Liver (tissue), 9 donors: ENCODE results near the gene KLK12. TPM values are rescaled to one million over a fixed set of nuclear protein-coding genes. Genes with fewer than 3 reads are reported as not detected.

Experiments used
- DNase-seq: peaks from one replicate; pipeline ENCODE4 v3.0.0-alpha.2; 2017; ENCODE audit warnings: low spot score
- H3K27ac ChIP-seq, 2 donors: one replicate each; pipeline ENCODE4 v1.7.0; 2013; ENCODE audit warnings: inconsistent platforms in 2 of 2, low read length in 2 of 2, control low read depth in 1 of 2, low read depth in 1 of 2, mild to moderate bottlenecking in 1 of 2
- H3K27me3 ChIP-seq, 4 donors: one replicate each; pipeline versions ENCODE4 v1.6.1 to v1.7.0; 2013; ENCODE audit warnings: low read length in 3 of 4, inconsistent platforms in 1 of 4, mild to moderate bottlenecking in 1 of 4, moderate library complexity in 1 of 4; ENCODE audit not compliant: control insufficient read depth in 4 of 4, insufficient read depth in 4 of 4
- H3K36me3 ChIP-seq, 4 donors: one replicate each; pipeline versions ENCODE4 v1.6.1 to v1.7.0; 2013; ENCODE audit warnings: low read length in 3 of 4, mild to moderate bottlenecking in 3 of 4, low read depth in 1 of 4, moderate library complexity in 1 of 4; ENCODE audit not compliant: control insufficient read depth in 4 of 4, insufficient read depth in 3 of 4
- H3K4me1 ChIP-seq, 4 donors: one replicate each; pipeline versions ENCODE4 v1.6.1 to v1.7.0; 2013; ENCODE audit warnings: low read length in 3 of 4, mild to moderate bottlenecking in 3 of 4, moderate library complexity in 1 of 4; ENCODE audit not compliant: control insufficient read depth in 4 of 4, insufficient read depth in 4 of 4
- H3K4me3 ChIP-seq, 3 donors: one replicate each; pipeline versions ENCODE4 v1.6.1 to v1.7.0; 2013; ENCODE audit warnings: low read length in 3 of 3, control low read depth in 1 of 3, low read depth in 1 of 3, mild to moderate bottlenecking in 1 of 3
- H3K9ac ChIP-seq, 2 donors: one replicate each; pipeline ENCODE4 v1.7.0; 2013; ENCODE audit warnings: low read length in 2 of 2, mild to moderate bottlenecking in 2 of 2, moderate library complexity in 2 of 2, control low read depth in 1 of 2, low read depth in 1 of 2
- H3K9me3 ChIP-seq, 4 donors: one replicate each; pipeline versions ENCODE4 v1.6.1 to v1.7.0; 2013; ENCODE audit warnings: low read length in 3 of 4; ENCODE audit not compliant: control insufficient read depth in 4 of 4
- EGR1 ChIP-seq, 2 donors: IDR thresholded peaks; 2 replicates each; pipeline ENCODE4 v1.6.1; 2016 to 2018; ENCODE audit warnings: antibody characterized with exemption in 2 of 2, low read depth in 2 of 2
- FOXA1 ChIP-seq: IDR thresholded peaks from 2 replicates; pipeline ENCODE4 v1.6.1; 2016; ENCODE audit warnings: antibody characterized with exemption
- FOXA2 ChIP-seq: IDR thresholded peaks from 2 replicates; pipeline ENCODE4 v1.6.1; 2016; ENCODE audit warnings: antibody characterized with exemption
- GABPA ChIP-seq, 2 donors: IDR thresholded peaks in 1 of 2; conservative IDR thresholded peaks in 1 of 2; 2 replicates each; pipeline ENCODE4 v1.6.1; 2016; ENCODE audit warnings: antibody characterized with exemption in 2 of 2, mild to moderate bottlenecking in 1 of 2, moderate library complexity in 1 of 2
- HNF4A ChIP-seq, 2 donors: conservative IDR thresholded peaks; 2 replicates each; pipeline ENCODE4 v1.6.1; 2016; ENCODE audit warnings: antibody characterized with exemption in 2 of 2, mild to moderate bottlenecking in 2 of 2
- HNF4G ChIP-seq: IDR thresholded peaks from 2 replicates; pipeline ENCODE4 v1.6.1; 2016; ENCODE audit warnings: antibody characterized with exemption
- JUND ChIP-seq, 2 donors: IDR thresholded peaks; 2 replicates each; pipeline ENCODE4 v1.6.1; 2016; ENCODE audit warnings: antibody characterized with exemption in 2 of 2
- MAX ChIP-seq: IDR thresholded peaks from 2 replicates; pipeline ENCODE4 v1.6.1; 2016; ENCODE audit warnings: antibody characterized with exemption
- NR2F2 ChIP-seq: IDR thresholded peaks from 2 replicates; pipeline ENCODE4 v1.6.1; 2016; ENCODE audit warnings: antibody characterized with exemption
- RAD21 ChIP-seq, 2 donors: IDR thresholded peaks; 2 replicates each; pipeline ENCODE4 v1.6.1; 2016; ENCODE audit warnings: antibody characterized with exemption in 2 of 2, mild to moderate bottlenecking in 2 of 2
- REST ChIP-seq: IDR thresholded peaks from 2 replicates; pipeline ENCODE4 v1.6.1; 2016; ENCODE audit warnings: antibody characterized with exemption, mild to moderate bottlenecking
- RXRA ChIP-seq, 2 donors: IDR thresholded peaks; 2 replicates each; pipeline ENCODE4 v1.6.1; 2017 to 2018; ENCODE audit warnings: antibody characterized with exemption in 2 of 2, mild to moderate bottlenecking in 1 of 2
- SP1 ChIP-seq: IDR thresholded peaks from 2 replicates; pipeline ENCODE4 v1.6.1; 2018; ENCODE audit warnings: antibody characterized with exemption, mild to moderate bottlenecking
- TAF1 ChIP-seq: conservative IDR thresholded peaks from 2 replicates; pipeline ENCODE4 v1.6.1; 2016; ENCODE audit warnings: antibody characterized with exemption, mild to moderate bottlenecking
- YY1 ChIP-seq: IDR thresholded peaks from 2 replicates; pipeline ENCODE4 v1.6.1; 2016; ENCODE audit warnings: antibody characterized with exemption, mild to moderate bottlenecking
- ZBTB33 ChIP-seq: IDR thresholded peaks from 2 replicates; pipeline ENCODE4 v1.6.1; 2016; ENCODE audit warnings: antibody characterized with exemption
- WGBS: extraction: QIAGEN DNeasy Blood & Tissue Kit; methylation state at CpG from one replicate; pipeline ENCODE4 v1.1.7; 2013; 5-methylcytosine and 5-hydroxymethylcytosine counted together
- polyA plus RNA-seq, 2 donors: library from polyadenylated mRNA; stranded (reverse) in 1 of 2; unstranded in 1 of 2; fragments of 200-250 nt in 1 of 2; fragments of >200 nt in 1 of 2; fragmentation: Nextera tagmentation in 1 of 2; extraction: Ambion mirVana in 1 of 2; gene quantifications; one replicate each; pipeline versions ENCODE4 v1.2.1 to v1.2.3, GENCODE V29; 2013 to 2015
- total RNA-seq, 2 donors: library from RNA; depleted of rRNA; stranded (reverse); fragments of >200 nt; gene quantifications; one replicate each; pipeline ENCODE4 v1.2.3, GENCODE V29; 2014
- TF ChIP-seq, protein P1 (sequence below): IDR thresholded peaks from 2 replicates; pipeline ENCODE4 v1.6.1; 2016; ENCODE audit warnings: antibody characterized with exemption
- TF ChIP-seq, protein P2 (sequence below): fragments of 150-350 bp; IDR thresholded peaks from 2 replicates; pipeline ENCODE4 v1.5.1; 2017; ENCODE audit warnings: improper control_type of control experiment, low read depth, low read length; ENCODE audit not compliant: missing input control
- donor health status: healthy.
- donor health status: healthy.
- donor health status: healthy.
- donor health status: healthy.
- donor health status: healthy.

KLK12 gene
- total and polyA plus RNA-seq, 4 donors, result not detected

DNA sequence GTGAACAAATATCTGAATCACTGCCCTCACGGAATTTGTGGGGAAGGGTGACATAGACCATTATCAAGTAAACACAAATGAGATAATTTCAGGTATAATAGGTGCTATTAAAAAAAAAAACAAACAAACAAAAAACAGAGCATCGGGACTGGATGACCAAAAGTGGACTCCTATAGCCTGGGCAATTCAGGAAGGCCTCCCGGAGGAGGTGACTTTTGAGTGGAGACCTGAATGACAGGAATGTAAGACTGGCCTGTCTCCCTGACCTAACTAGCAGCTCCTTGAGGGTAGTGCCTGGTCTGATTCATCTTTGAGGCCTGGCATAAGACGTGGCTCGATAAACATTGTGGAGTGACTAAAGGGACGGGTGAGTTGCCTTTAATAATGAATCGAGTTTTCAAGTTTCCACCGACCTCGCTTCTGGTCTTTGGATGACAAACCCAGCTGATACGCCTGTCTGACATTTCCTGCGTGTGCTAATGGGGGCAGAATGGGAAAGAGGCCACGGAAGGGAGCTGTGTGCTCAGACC lies 22.1 kb downstream of the KLK12 start:
- no peak overlapping the region for H3K27ac ChIP-seq
- H3K36me3 ChIP-seq, result no peaks in the 10 kb centered on the region
- peaks cover 0 to 4% (median under 1%) of the 10 kb centered on the region in 4 donors for H3K27me3 ChIP-seq
- WGBS, result 66% methylated on average over 12 of the region's 12 CpGs
- H3K4me3 ChIP-seq, result no peak overlapping the region
- peaks cover 0 to 7% (median 0%) of the 10 kb centered on the region in 4 donors for H3K4me1 ChIP-seq
- TF ChIP-seq HNF4G (no peak), EGR1 (IDR thresholded peaks at IDR 0.05; ENCODE audit: low read depth in 2 of 2) (no peak), RXRA (IDR thresholded peaks at IDR 0.05) (no peak), TAF1 (no peak), ZBTB33 (no peak), JUND (IDR thresholded peaks at IDR 0.05) (no peak), GABPA (IDR thresholded peaks at IDR 0.05 in 1 of 2, conservative IDR thresholded peaks at IDR 0.05 in 1 of 2) (no peak), MAX (no peak), FOXA2 (no peak), SP1 (no peak), HNF4A (conservative IDR thresholded peaks at IDR 0.05) (no peak), RAD21 (IDR thresholded peaks at IDR 0.05) (no peak), FOXA1 (no peak), YY1 (no peak), NR2F2 (no peak), REST (no peak)
- TF ChIP-seq, protein P1, sequence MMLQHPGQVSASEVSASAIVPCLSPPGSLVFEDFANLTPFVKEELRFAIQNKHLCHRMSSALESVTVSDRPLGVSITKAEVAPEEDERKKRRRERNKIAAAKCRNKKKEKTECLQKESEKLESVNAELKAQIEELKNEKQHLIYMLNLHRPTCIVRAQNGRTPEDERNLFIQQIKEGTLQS, result no peak
- TF ChIP-seq, protein P2, sequence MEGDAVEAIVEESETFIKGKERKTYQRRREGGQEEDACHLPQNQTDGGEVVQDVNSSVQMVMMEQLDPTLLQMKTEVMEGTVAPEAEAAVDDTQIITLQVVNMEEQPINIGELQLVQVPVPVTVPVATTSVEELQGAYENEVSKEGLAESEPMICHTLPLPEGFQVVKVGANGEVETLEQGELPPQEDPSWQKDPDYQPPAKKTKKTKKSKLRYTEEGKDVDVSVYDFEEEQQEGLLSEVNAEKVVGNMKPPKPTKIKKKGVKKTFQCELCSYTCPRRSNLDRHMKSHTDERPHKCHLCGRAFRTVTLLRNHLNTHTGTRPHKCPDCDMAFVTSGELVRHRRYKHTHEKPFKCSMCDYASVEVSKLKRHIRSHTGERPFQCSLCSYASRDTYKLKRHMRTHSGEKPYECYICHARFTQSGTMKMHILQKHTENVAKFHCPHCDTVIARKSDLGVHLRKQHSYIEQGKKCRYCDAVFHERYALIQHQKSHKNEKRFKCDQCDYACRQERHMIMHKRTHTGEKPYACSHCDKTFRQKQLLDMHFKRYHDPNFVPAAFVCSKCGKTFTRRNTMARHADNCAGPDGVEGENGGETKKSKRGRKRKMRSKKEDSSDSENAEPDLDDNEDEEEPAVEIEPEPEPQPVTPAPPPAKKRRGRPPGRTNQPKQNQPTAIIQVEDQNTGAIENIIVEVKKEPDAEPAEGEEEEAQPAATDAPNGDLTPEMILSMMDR, result no peak
- no peak for DNase-seq
- H3K9me3 ChIP-seq, result no peaks in the 10 kb centered on the region
- no peak overlapping the region for H3K9ac ChIP-seq
